Astrocyte (in vitro differentiated cells and primary cell): ENCODE data around the gene PFDN2.

ENCODE experiments used
- EZH2 ChIP-seq: IDR thresholded peaks from 2 replicates; pipeline ENCODE4 v1.6.1; 2012; ENCODE audit warnings: mild to moderate bottlenecking, low read length, inconsistent platforms; ENCODE audit not compliant: insufficient read depth
- TF ChIP-seq, protein P1 (sequence below): IDR thresholded peaks from 2 replicates; pipeline ENCODE4 v1.5.1; 2011; ENCODE audit warnings: low read depth, mild to moderate bottlenecking, inconsistent platforms, low read length, moderate library complexity; ENCODE audit not compliant: insufficient read depth

DNA sequence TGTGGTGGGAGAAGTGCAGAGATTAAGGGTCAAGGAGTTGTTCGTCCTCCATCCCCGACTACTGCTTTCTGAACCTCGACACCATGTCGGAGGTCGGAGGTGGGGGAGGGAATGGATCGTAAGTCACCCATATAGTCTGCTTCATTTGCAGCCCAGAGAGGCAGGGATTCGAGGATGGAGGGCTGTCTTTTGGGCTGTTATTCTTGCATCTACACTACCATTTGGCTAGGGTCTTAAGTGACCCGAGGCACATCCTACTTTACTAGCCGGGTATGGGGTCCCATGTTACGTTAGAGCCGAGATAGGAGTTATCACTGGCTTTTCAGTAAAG, 42.0 kb upstream of the PFDN2 start:
- TF ChIP-seq, protein P1, sequence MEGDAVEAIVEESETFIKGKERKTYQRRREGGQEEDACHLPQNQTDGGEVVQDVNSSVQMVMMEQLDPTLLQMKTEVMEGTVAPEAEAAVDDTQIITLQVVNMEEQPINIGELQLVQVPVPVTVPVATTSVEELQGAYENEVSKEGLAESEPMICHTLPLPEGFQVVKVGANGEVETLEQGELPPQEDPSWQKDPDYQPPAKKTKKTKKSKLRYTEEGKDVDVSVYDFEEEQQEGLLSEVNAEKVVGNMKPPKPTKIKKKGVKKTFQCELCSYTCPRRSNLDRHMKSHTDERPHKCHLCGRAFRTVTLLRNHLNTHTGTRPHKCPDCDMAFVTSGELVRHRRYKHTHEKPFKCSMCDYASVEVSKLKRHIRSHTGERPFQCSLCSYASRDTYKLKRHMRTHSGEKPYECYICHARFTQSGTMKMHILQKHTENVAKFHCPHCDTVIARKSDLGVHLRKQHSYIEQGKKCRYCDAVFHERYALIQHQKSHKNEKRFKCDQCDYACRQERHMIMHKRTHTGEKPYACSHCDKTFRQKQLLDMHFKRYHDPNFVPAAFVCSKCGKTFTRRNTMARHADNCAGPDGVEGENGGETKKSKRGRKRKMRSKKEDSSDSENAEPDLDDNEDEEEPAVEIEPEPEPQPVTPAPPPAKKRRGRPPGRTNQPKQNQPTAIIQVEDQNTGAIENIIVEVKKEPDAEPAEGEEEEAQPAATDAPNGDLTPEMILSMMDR: no peak
- TF ChIP-seq EZH2: no peak
